Lower lobe of right lung (tissue), 2 donors: ENCODE data around the gene TMEM253. TPM values are rescaled to one million over a fixed set of nuclear protein-coding genes. Genes with fewer than 3 reads are reported as not detected.

ENCODE experiments used
- ATAC-seq, 2 donors: fragments of 200-7000 bp; cut with Tn5 transposase; one replicate each; pipeline ENCODE4 v1.9.1; 2020 to 2022; ENCODE audit warnings: mild to moderate bottlenecking in 2 of 2, moderate library complexity in 2 of 2
- DNase-seq: peaks from one replicate; pipeline ENCODE4 v3.0.0-alpha.2; 2020
- H3K27ac ChIP-seq: fragments of 200-600 bp; one replicate; pipeline ENCODE4 v1.8.0; 2022
- H3K27me3 ChIP-seq: fragments of 200-600 bp; one replicate; pipeline ENCODE4 v1.8.0; 2022; ENCODE audit warnings: low read depth
- H3K36me3 ChIP-seq: fragments of 200-600 bp; one replicate; pipeline ENCODE4 v1.8.0; 2022; ENCODE audit warnings: mild to moderate bottlenecking
- H3K4me1 ChIP-seq: fragments of 200-600 bp; one replicate; pipeline ENCODE4 v1.8.0; 2022
- H3K4me3 ChIP-seq: fragments of 200-600 bp; one replicate; pipeline ENCODE4 v1.8.0; 2022; ENCODE audit warnings: mild to moderate bottlenecking
- H3K9me3 ChIP-seq: fragments of 200-600 bp; one replicate; pipeline ENCODE4 v1.8.0; 2022
- CTCF ChIP-seq: fragments of 200-600 bp; IDR thresholded peaks from one replicate; pipeline ENCODE4 v1.8.0; 2022; ENCODE audit warnings: antibody characterized with exemption, mild to moderate bottlenecking
- intact Hi-C: fragments of 100-400 bp; cut with DNase I; formaldehyde crosslinking; loops from one replicate; pipeline ENCODE4 v1.11.0; 2022
- total RNA-seq: library from RNA; stranded (reverse); fragmentation: NEBNext Ultra II Directional; extraction: Animal tissue kit (Norgen Biotek cat#: 25700); gene quantifications from one replicate; pipeline ENCODE4 v1.2.1, GENCODE V29; 2021
- donor health status: DM: no; HTN: yes; CAD: no; lungs with severe emphysema.

TMEM253 gene
- total RNA-seq, 1 donor from 2014 or later = 0.50 TPM

- peaks cover 36% of the 10 kb centered on the region for H3K4me1 ChIP-seq
- ATAC-seq = no peak
- H3K36me3 ChIP-seq = no peaks in the 10 kb centered on the region
- H3K27me3 ChIP-seq = no peaks in the 10 kb centered on the region
- peak overlapping the region; percentile 9 for H3K4me3 ChIP-seq
- no peak for DNase-seq
- H3K27ac ChIP-seq = peak overlapping the region; percentile 99
- TF ChIP-seq CTCF = no peak
- no peaks in the 10 kb centered on the region for H3K9me3 ChIP-seq
- intact Hi-C loops = no loop called here
Measured at GRCh38 chr14:21106176-21106497, 5.3 kb downstream of the TMEM253 start.

- H3K4me3 ChIP-seq = peak overlapping the region; percentile 9
- H3K27me3 ChIP-seq = no peaks in the 10 kb centered on the region
- peaks cover 36% of the 10 kb centered on the region for H3K4me1 ChIP-seq
- DNase-seq = peak; percentile 84
- H3K36me3 ChIP-seq = no peaks in the 10 kb centered on the region
- ATAC-seq = peak; percentile 29 to 38
- no peaks in the 10 kb centered on the region for H3K9me3 ChIP-seq
- intact Hi-C loops = no loop called here
- H3K27ac ChIP-seq = peak overlapping the region; percentile 99
- peak; percentile 88 for TF ChIP-seq CTCF
Measured at GRCh38 chr14:21106498-21107282, 5.8 kb downstream of the TMEM253 start.

GRCh38 chr14:21107283-21107800 lies 6.5 kb downstream of the TMEM253 start:
- Histone ChIP-seq H3K36me3 (no peaks in the 10 kb centered on the region), H3K9me3 (no peaks in the 10 kb centered on the region), H3K27me3 (no peaks in the 10 kb centered on the region), H3K4me1 (peaks cover 36% of the 10 kb centered on the region), H3K27ac (peak overlapping the region; percentile 99), H3K4me3 (no peak overlapping the region)
- ATAC-seq (no peak), DNase-seq (no peak)
- intact Hi-C loops = no loop called here
- TF ChIP-seq CTCF = no peak

GRCh38 chr14:21108791-21109190 lies 7.9 kb downstream of the TMEM253 start:
- Histone ChIP-seq H3K9me3 (no peaks in the 10 kb centered on the region), H3K27me3 (no peaks in the 10 kb centered on the region), H3K27ac (no peak overlapping the region), H3K36me3 (no peaks in the 10 kb centered on the region), H3K4me3 (no peak overlapping the region), H3K4me1 (peaks cover 31% of the 10 kb centered on the region)
- intact Hi-C loops = no loop called here
- ATAC-seq = no peak
- no peak for TF ChIP-seq CTCF
- no peak for DNase-seq

GRCh38 chr14:21109377-21110138 lies 8.7 kb downstream of the TMEM253 start:
- no peak for ATAC-seq
- DNase-seq = no peak
- peaks cover 27% of the 10 kb centered on the region for H3K4me1 ChIP-seq
- TF ChIP-seq CTCF = no peak
- H3K36me3 ChIP-seq = no peaks in the 10 kb centered on the region
- intact Hi-C loops = no loop called here
- no peak overlapping the region for H3K27ac ChIP-seq
- H3K4me3 ChIP-seq = no peak overlapping the region
- no peaks in the 10 kb centered on the region for H3K27me3 ChIP-seq
- H3K9me3 ChIP-seq = no peaks in the 10 kb centered on the region
